Stimulated activated naive CD8-positive, alpha-beta T cell treated with anti-CD3 and anti-CD28 coated beads, Interleukin-15, Interleukin-2, amounts not matched to agents 100 U/mL and 50 U/mL, for 24 hours (primary cell): ENCODE results near the gene LCE4A.

ENCODE experiments used
- ATAC-seq: fragments of 150-1000 bp; cut with Tn5 transposase; one replicate; pipeline ENCODE4 v1.10.0; 2021
- DNase-seq: peaks from one replicate; pipeline ENCODE4 v3.0.0; 2021

LCE4A gene

GRCh38 chr1:152745765-152746444 lies 37.9 kb downstream of the LCE4A start:
- DNase-seq (no peak), ATAC-seq (no peak)

DNA sequence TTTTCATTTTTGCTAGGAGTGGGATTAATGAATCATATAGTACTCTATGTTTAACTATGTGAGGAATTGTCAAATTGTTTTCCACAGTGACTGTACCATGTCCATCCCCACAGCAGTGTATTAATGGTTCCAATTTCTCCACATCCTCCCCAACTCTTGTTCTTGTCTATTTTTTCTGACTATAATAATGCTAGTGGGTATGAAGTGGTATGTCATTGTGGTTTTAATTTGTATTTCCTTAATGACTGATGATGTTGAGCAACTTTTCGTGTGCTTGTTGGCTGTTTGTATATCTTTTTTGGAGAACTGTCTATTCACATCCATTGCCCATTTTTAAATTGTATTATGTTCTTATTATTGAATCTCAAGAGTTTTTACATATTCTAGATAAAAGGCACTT lies 39.9 kb downstream of the LCE4A start:
- DNase-seq (no peak), ATAC-seq (no peak)

DNA sequence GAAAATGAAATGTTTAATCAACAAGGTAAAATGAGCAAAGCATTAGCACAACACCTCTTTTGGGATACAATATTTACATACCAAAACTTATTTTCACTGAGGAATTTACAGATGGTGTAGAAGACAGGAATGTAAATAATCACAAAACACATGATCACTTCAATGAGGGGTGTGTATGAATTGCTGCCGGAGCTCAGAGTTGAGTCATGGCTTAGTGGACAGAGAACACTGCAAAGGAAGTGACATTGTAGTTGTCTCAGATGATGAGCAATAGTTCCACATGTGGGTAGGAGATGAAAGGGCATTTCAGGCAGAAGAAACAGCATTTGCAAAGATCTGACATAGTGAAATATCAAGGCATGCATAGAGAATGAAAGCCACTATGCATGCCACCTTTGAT lies 44.3 kb downstream of the LCE4A start:
- ATAC-seq, result peak; percentile 61
- no peak for DNase-seq

DNA sequence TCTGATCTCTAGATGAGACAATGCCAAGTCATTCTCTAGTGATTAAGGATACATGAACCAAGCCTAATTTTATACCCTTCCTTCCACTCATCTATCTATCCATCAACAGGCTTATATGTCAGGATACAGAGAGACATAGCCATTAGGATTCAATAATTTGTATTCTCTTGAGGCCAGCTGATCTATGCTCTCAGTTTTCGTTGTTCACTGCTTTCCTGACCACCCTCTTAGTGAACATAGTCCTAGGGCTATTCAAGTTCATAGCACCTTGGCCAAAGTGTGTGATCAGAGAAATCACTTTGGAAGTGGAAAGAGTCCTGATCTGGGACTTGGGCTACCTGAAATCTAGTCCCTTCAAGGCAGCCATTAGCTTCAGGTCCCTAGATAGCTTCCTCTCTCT lies 45.6 kb downstream of the LCE4A start:
- DNase-seq, result no peak
- ATAC-seq, result no peak

- no peak for DNase-seq
- no peak for ATAC-seq
Observed at GRCh38 chr1:152756872-152757271, 48.9 kb downstream of the LCE4A start.

- ATAC-seq (no peak), DNase-seq (no peak)
Observed at GRCh38 chr1:152757747-152758146, 49.8 kb downstream of the LCE4A start, which contains the start of gene KPRP. TSS of gene KPRP (plus strand) at chr1:152758025. CDS start at chr1:152759589, 1,564 bp downstream.

- DNase-seq (no peak), ATAC-seq (no peak)
Observed at GRCh38 chr1:152758636-152759035, 50.7 kb downstream of the LCE4A start.
